HEK293 (cell line): ENCODE measurements around the gene TP53I3.

Source experiments
- CTCF ChIA-PET: fragments of 350-600 bp; formaldehyde crosslinking; extraction: SDS; loops from one replicate; lab custom pipeline; 2021; ENCODE audit warnings: antibody characterized with exemption; lab: Yijun Ruan, JAX
- POLR2A ChIA-PET: fragments of 300-600 bp; formaldehyde crosslinking; extraction: SDS; loops from one replicate; lab custom pipeline; 2020; ENCODE audit warnings: antibody characterized with exemption, inconsistent platforms; lab: Yijun Ruan, JAX
- H3K27ac ChIP-seq: fragments of 200-500 bp; sonication (Bioruptor generic); 2 replicates; pipeline ENCODE4 v1.5.1; 2014; ENCODE audit warnings: low read depth, low read length, control low read depth, inconsistent platforms; ENCODE audit errors: extremely low read depth
- H3K36me3 ChIP-seq, 2 experiments: fragments of 200-500 bp in 1 of 2; sonication (Bioruptor generic) in 1 of 2; 1 replicate in 1 of 2; 2 replicates in 1 of 2; pipeline ENCODE4 v1.5.1; 2014 to 2017; ENCODE audit warnings: inconsistent platforms in 2 of 2, low read length in 2 of 2; ENCODE audit not compliant: control insufficient read depth in 2 of 2, insufficient read depth in 1 of 2
- H3K4me1 ChIP-seq: fragments of 200-500 bp; sonication (Bioruptor generic); 2 replicates; pipeline ENCODE4 v1.5.1; 2014; ENCODE audit warnings: mild to moderate bottlenecking, low read length, inconsistent platforms; ENCODE audit not compliant: control insufficient read depth, insufficient read depth
- H3K4me3 ChIP-seq: 2 replicates; pipeline ENCODE4 v1.5.1; 2011; ENCODE audit warnings: low read depth, mild to moderate bottlenecking, control low read depth, low read length, moderate library complexity
- H3K9me3 ChIP-seq: fragments of 200-500 bp; sonication (Bioruptor generic); 2 replicates; pipeline ENCODE4 v1.5.1; 2014; ENCODE audit warnings: low read depth, low read length, inconsistent platforms; ENCODE audit not compliant: control insufficient read depth, insufficient read depth
- GLIS1 ChIP-seq: fragments of 450-650 bp; formaldehyde crosslinking; IDR thresholded peaks from 2 replicates; pipeline ENCODE4 v1.5.1; 2016; ENCODE audit warnings: missing biosample characterization, missing genetic modification characterization
- HOXA7 ChIP-seq: sonication (generic); formaldehyde crosslinking; IDR thresholded peaks from 2 replicates; pipeline ENCODE4 v1.8.1; 2022; ENCODE audit warnings: missing genetic modification reagents, borderline replicate concordance
- KLF10 ChIP-seq: fragments of 450-650 bp; IDR thresholded peaks from 2 replicates; pipeline ENCODE4 v1.5.1; 2018; ENCODE audit warnings: missing biosample characterization, mild to moderate bottlenecking, missing genetic modification characterization
- OSR2 ChIP-seq: fragments of 450-650 bp; formaldehyde crosslinking; IDR thresholded peaks from 2 replicates; pipeline ENCODE4 v1.5.1; 2016; ENCODE audit warnings: missing biosample characterization, missing genetic modification characterization
- PRDM1 ChIP-seq: fragments of 450-650 bp; formaldehyde crosslinking; IDR thresholded peaks from 2 replicates; pipeline ENCODE4; 2016; ENCODE audit warnings: missing biosample characterization, missing genetic modification characterization
- PRDM2 ChIP-seq: fragments of 450-650 bp; formaldehyde crosslinking; IDR thresholded peaks from 2 replicates; pipeline ENCODE4 v1.5.1; 2016; ENCODE audit warnings: missing biosample characterization, missing genetic modification characterization, borderline replicate concordance
- PRDM4 ChIP-seq: fragments of 450-650 bp; formaldehyde crosslinking; IDR thresholded peaks from 2 replicates; pipeline ENCODE4 v1.5.1; 2017; ENCODE audit warnings: missing biosample characterization, missing genetic modification characterization
- ZBTB48 ChIP-seq: fragments of 450-650 bp; formaldehyde crosslinking; IDR thresholded peaks from 2 replicates; pipeline ENCODE4 v1.5.1; 2016; ENCODE audit warnings: missing biosample characterization, missing genetic modification characterization
- ZNF221 ChIP-seq: fragments of 450-650 bp; formaldehyde crosslinking; IDR thresholded peaks from 2 replicates; pipeline ENCODE4 v1.5.1; 2017; ENCODE audit warnings: missing biosample characterization, missing genetic modification characterization, borderline replicate concordance
- ZNF292 ChIP-seq: fragments of 450-650 bp; formaldehyde crosslinking; IDR thresholded peaks from 2 replicates; pipeline ENCODE4 v1.5.1; 2016; ENCODE audit warnings: low read depth, missing biosample characterization, missing genetic modification characterization, borderline replicate concordance
- ZNF324 ChIP-seq: fragments of 450-650 bp; formaldehyde crosslinking; IDR thresholded peaks from 2 replicates; pipeline ENCODE4 v1.5.1; 2016; ENCODE audit warnings: missing biosample characterization, missing genetic modification characterization
- ZNF404 ChIP-seq: fragments of 450-650 bp; formaldehyde crosslinking; IDR thresholded peaks from 2 replicates; pipeline ENCODE4 v1.5.1; 2017; ENCODE audit warnings: missing biosample characterization, missing genetic modification characterization
- ZNF518A ChIP-seq: fragments of 450-650 bp; formaldehyde crosslinking; conservative IDR thresholded peaks from 2 replicates; pipeline ENCODE4 v1.5.1; 2016; ENCODE audit warnings: low read depth, missing biosample characterization, missing genetic modification characterization
- ZNF600 ChIP-seq: fragments of 450-650 bp; formaldehyde crosslinking; IDR thresholded peaks from 2 replicates; pipeline ENCODE4 v1.5.1; 2016; ENCODE audit warnings: missing biosample characterization, missing genetic modification characterization
- ZNF660 ChIP-seq: fragments of 450-650 bp; IDR thresholded peaks from 2 replicates; pipeline ENCODE4 v1.5.1; 2018; ENCODE audit warnings: missing biosample characterization, mild to moderate bottlenecking, missing genetic modification characterization
- ZNF707 ChIP-seq: fragments of 450-650 bp; formaldehyde crosslinking; IDR thresholded peaks from 2 replicates; pipeline ENCODE4 v1.5.1; 2016; ENCODE audit warnings: missing biosample characterization, missing genetic modification characterization
- ZNF785 ChIP-seq: fragments of 450-650 bp; formaldehyde crosslinking; IDR thresholded peaks from 2 replicates; pipeline ENCODE4 v1.5.1; 2016; ENCODE audit warnings: missing biosample characterization, missing genetic modification characterization
- ZNF843 ChIP-seq: fragments of 450-650 bp; formaldehyde crosslinking; IDR thresholded peaks from 2 replicates; pipeline ENCODE4 v1.5.1; 2016; ENCODE audit warnings: missing biosample characterization, missing genetic modification characterization

TP53I3 gene

GRCh38 chr2:24047703-24048033, 37.0 kb downstream of the TP53I3 start:
- H3K4me1 ChIP-seq = peaks cover 9% of the 10 kb centered on the region; the same call in 1 of the 2 replicates
- H3K27ac ChIP-seq = peak overlapping the region; percentile 66
- no peaks in the 10 kb centered on the region; a peak in 1 of 3 replicates for H3K36me3 ChIP-seq
- no peaks in the 10 kb centered on the region for H3K9me3 ChIP-seq
- TF ChIP-seq ZBTB48 (tag by site-specific recombination) = peak; percentile 47; the same call in 1 of the 2 replicates
- no peak for TF ChIP-seq PRDM1 (tag by site-specific recombination)
- ChIA-PET POLR2A (interaction anchor here (0.6 to 2.1 kb wide), 17 partner anchors 9 to 318 kb away, joined by 3 to 41 read pairs (median 5); partner anchors contain the start of genes ATAD2B, FAM228B, SF3B6 and UBXN2A), CTCF (interaction anchor here (1.1 kb wide), 1 partner anchor 35 kb away, joined by 3 read pairs; no protein-coding TSS in a partner anchor)
- H3K4me3 ChIP-seq = no peak overlapping the region

- peaks cover 9% of the 10 kb centered on the region; the same call in 1 of the 2 replicates for H3K4me1 ChIP-seq
- peak within 1 kb of the TSS; percentile 91 for H3K4me3 ChIP-seq
- H3K36me3 ChIP-seq = no peaks in the 10 kb centered on the region; a peak in 1 of 3 replicates
- no peaks in the 10 kb centered on the region for H3K9me3 ChIP-seq
- peak within 1 kb of the TSS; percentile 66 for H3K27ac ChIP-seq
- ChIA-PET POLR2A (interaction anchor here (0.6 to 2.1 kb wide), 17 partner anchors 9 to 222 kb away, joined by 3 to 41 read pairs (median 6); partner anchors contain the start of genes ATAD2B, FAM228B, SF3B6 and UBXN2A), CTCF (interaction anchor here (0.5 to 1.1 kb wide), 3 partner anchors 35 to 594 kb away, joined by 3 to 4 read pairs (median 3); no protein-coding TSS in a partner anchor)
- no peak for TF ChIP-seq PRDM2 (tag by site-specific recombination)
- no peak for TF ChIP-seq ZNF221 (tag by site-specific recombination)
- TF ChIP-seq ZNF292 (tag by site-specific recombination) = no peak
- TF ChIP-seq ZNF843 (tag by site-specific recombination) = peak; percentile 58
- TF ChIP-seq KLF10 = 0 out of 2 replicates have a peak, but pooled peaks have one; percentile 15
- peak; percentile 65 for TF ChIP-seq GLIS1 (tag by site-specific recombination)
- no peak for TF ChIP-seq HOXA7 (CRISPR knock-in tag)
- TF ChIP-seq ZNF785 (tag by site-specific recombination) = no peak
- no peak for TF ChIP-seq ZNF707
- TF ChIP-seq ZBTB48 (tag by site-specific recombination) = peak; percentile 73
- TF ChIP-seq ZNF404 (tag by site-specific recombination) = no peak
- no peak for TF ChIP-seq ZNF660 (tag by site-specific recombination)
- peak; percentile 43; the same call in 1 of the 2 replicates for TF ChIP-seq ZNF600
- no peak for TF ChIP-seq PRDM4 (tag by site-specific recombination)
- TF ChIP-seq ZNF518A (tag by site-specific recombination) = no peak
- TF ChIP-seq ZNF324 (tag by site-specific recombination) = peak; percentile 47; the same call in 1 of the 2 replicates
- no peak for TF ChIP-seq OSR2
Observed at GRCh38 chr2:24046930-24047702, 37.5 kb downstream of the TP53I3 start, which contains the start of gene WDCP. TSS of gene WDCP (minus strand) at chr2:24047391. CDS start at chr2:24039494, 7,897 bp downstream.
